ENCODE measurements around the gene CYP4F3.

Gene CYP4F3

GRCh38 chr19:15673176-15673654, 32.5 kb downstream of the CYP4F3 start:
- TF ChIP-seq GATA3 (IDR thresholded peaks at IDR 0.05; ENCODE audit: low read depth, low read length) (no peak), GATA2 (IDR thresholded peaks at IDR 0.05; ENCODE audit: low read depth, low read length) (no peak)

DNA sequence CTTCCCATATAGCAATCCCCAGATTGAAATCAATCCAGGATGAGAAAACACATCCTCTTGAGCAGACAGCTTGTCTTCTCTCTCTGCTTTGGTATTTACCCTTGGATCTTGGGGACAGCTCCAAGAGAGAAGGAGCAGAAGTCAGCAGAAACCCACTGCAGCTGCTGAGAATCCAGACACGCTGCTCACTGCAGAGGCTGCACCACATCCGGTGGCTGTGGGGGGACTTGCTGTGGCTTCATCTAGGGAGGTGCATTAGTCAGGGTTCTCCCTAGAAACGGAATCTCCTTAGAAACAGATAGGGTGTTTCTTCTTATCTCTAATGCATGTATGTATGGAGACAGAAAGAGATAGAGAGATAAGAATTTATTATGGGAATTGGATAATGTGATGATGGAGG, 34.9 kb downstream of the CYP4F3 start:
- TF ChIP-seq GATA3 (IDR thresholded peaks at IDR 0.05; ENCODE audit: low read depth, low read length) (no peak), GATA2 (IDR thresholded peaks at IDR 0.05; ENCODE audit: low read depth, low read length) (no peak)

DNA sequence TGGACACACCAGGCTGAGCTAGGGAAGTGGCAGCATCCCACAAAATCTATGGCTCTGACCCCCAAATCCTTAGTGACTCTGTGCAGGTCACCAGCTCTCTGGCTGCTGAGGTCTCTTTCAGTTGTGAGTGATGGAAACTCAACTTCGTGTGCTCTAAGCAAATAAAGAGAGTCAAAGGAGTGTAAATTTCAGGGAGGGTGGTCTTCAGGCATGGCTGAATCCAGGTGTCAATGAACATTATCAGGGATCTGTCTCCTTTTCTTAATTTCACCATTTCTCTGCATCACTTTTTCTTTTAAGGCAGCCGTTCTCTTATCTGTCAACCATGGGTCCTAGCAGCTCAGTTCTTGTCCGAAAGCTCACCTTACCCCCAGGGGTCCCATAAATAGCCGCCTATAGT, 38.4 kb downstream of the CYP4F3 start:
- TF ChIP-seq GATA3 (IDR thresholded peaks at IDR 0.05; ENCODE audit: low read depth, low read length) (no peak), GATA2 (IDR thresholded peaks at IDR 0.05; ENCODE audit: low read depth, low read length) (no peak)

- TF ChIP-seq GATA3 (IDR thresholded peaks at IDR 0.05; ENCODE audit: low read depth, low read length) (no peak), GATA2 (IDR thresholded peaks at IDR 0.05; ENCODE audit: low read depth, low read length) (no peak)
Measured at GRCh38 chr19:15680478-15681322, 40.0 kb downstream of the CYP4F3 start.

DNA sequence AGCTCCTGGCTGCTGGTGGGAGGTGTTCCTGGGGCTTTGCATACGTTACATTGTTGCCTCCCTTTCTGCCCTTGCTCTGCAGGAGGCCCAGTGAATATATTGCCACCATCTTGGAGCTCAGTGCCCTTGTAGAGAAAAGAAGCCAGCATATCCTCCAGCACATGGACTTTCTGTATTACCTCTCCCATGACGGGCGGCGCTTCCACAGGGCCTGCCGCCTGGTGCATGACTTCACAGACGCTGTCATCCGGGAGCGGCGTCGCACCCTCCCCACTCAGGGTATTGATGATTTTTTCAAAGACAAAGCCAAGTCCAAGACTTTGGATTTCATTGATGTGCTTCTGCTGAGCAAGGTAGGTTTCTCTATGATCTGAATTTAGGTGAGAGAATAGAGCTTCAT, 42.7 kb downstream of the CYP4F3 start:
- TF ChIP-seq GATA2 (IDR thresholded peaks at IDR 0.05; ENCODE audit: low read depth, low read length) (no peak), GATA3 (IDR thresholded peaks at IDR 0.05; ENCODE audit: low read depth, low read length) (no peak)

DNA sequence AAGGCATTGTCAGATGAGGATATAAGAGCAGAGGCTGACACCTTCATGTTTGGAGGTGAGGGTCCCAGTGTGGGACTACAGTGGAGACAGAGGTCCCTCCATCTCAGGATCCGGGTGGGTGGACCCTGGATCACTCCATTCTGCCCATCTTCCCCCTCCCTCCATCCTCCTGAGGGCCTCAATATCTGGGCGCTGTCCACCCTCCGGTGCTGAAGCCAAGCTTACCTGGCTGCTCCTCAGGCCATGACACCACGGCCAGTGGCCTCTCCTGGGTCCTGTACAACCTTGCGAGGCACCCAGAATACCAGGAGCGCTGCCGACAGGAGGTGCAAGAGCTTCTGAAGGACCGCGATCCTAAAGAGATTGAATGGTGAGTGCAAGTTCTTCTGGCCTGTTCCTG, 44.1 kb downstream of the CYP4F3 start:
- TF ChIP-seq GATA3 (IDR thresholded peaks at IDR 0.05; ENCODE audit: low read depth, low read length) (no peak), GATA2 (IDR thresholded peaks at IDR 0.05; ENCODE audit: low read depth, low read length) (no peak)

GRCh38 chr19:15696654-15697194, 56.0 kb downstream of the CYP4F3 start:
- no peak for TF ChIP-seq GATA3 (IDR thresholded peaks at IDR 0.05; ENCODE audit: low read depth, low read length)
- TF ChIP-seq GATA2 (IDR thresholded peaks at IDR 0.05; ENCODE audit: low read depth, low read length), result no peak

- TF ChIP-seq GATA3 (IDR thresholded peaks at IDR 0.05; ENCODE audit: low read depth, low read length) (no peak), GATA2 (IDR thresholded peaks at IDR 0.05; ENCODE audit: low read depth, low read length) (no peak)
Measured at GRCh38 chr19:15701757-15702533, 61.2 kb downstream of the CYP4F3 start.

DNA sequence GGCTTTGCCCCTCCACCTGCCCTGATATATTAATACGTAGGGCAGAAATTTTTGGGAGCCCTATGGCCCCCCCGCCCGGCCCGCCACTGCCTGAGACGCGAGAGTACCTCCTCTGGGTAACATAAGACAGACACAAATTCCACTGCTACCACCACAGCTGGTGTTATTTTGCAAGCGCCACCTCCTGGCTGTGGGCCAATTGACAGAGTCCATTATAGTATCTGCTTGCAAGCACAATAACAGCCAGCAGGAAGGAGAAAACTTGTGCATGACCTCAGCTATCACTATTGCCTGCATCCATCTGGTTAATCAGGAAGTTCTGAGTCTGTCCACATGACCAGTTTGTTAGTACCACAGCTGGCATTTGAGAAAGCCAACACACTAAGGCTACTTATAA, 61.8 kb downstream of the CYP4F3 start:
- TF ChIP-seq GATA2 (IDR thresholded peaks at IDR 0.05; ENCODE audit: low read depth, low read length) (no peak), GATA3 (IDR thresholded peaks at IDR 0.05; ENCODE audit: low read depth, low read length) (no peak)

All from SH-SY5Y (cell line).